Measurements from ENCODE around the gene UBR3. TPM values are rescaled to one million over a fixed set of nuclear protein-coding genes. Genes with fewer than 3 reads are reported as not detected.

Gene UBR3
- total and polyA plus RNA-seq, 2 experiments from 2014 or later = 10.7 to 28.0 TPM

- Histone ChIP-seq H4K20me1 (replicated peaks; ENCODE audit: insufficient read depth) (no peaks in the 10 kb centered on the region), H3K9me2 (ENCODE audit: insufficient read depth) (no peaks in the 10 kb centered on the region), H2AFZ (no peak overlapping the region), H3K4me2 (no peak overlapping the region), H3K36me3 (ENCODE audit: insufficient read depth) (peaks cover 7% of the 10 kb centered on the region), H3F3A (replicated peaks; ENCODE audit: low read depth) (peaks cover 3% of the 10 kb centered on the region; the same call in 1 of the 2 replicates), H3K4me1 (ENCODE audit: insufficient read depth) (peaks cover 54% of the 10 kb centered on the region), H3K27ac (ENCODE audit: low read depth) (no peak overlapping the region), H3K4me3 (no peak overlapping the region), H3K79me2 (replicated peaks; ENCODE audit: insufficient read depth) (no peaks in the 10 kb centered on the region), H3K27me3 (ENCODE audit: insufficient read depth) (no peaks in the 10 kb centered on the region)
- no peak overlapping the region for H3K4me3 Mint-ChIP-seq
- H3K27ac Mint-ChIP-seq = no peak overlapping the region
- TF ChIP-seq ETS1 (IDR thresholded peaks at IDR 0.05) (no peak), EZH2 (IDR thresholded peaks at IDR 0.05; ENCODE audit: low read depth, unreplicated experiment) (no peak), CTCF (conservative IDR thresholded peaks at IDR 0.05; ENCODE audit: low read depth in 2 of 2) (no peak), EZH2phosphoT487 (IDR thresholded peaks at IDR 0.05; ENCODE audit: unreplicated experiment) (no peak), ZNF331 (CRISPR knock-in tag; IDR thresholded peaks at IDR 0.05; ENCODE audit: low read depth) (no peak), CREB1 (CRISPR knock-in tag; IDR thresholded peaks at IDR 0.05; ENCODE audit: low read depth) (no peak)
- DNase-seq (ENCODE audit: low spot score) (no peak), ATAC-seq (no peak)
- H3K4me1 Mint-ChIP-seq = peaks cover 14% of the 10 kb centered on the region; the same call in 2 of the 3 replicates
- peaks cover 20% of the 10 kb centered on the region for H3K36me3 Mint-ChIP-seq (ENCODE audit: low read depth)
- peaks cover 3% of the 10 kb centered on the region for H3K27me3 Mint-ChIP-seq (ENCODE audit: insufficient read depth, low read depth, poor library complexity)
- H3K9me3 Mint-ChIP-seq = peaks cover 22% of the 10 kb centered on the region
Measured at GRCh38 chr2:170087413-170087793, 260.1 kb downstream of the UBR3 start.

GRCh38 chr2:170088776-170089175 lies 261.5 kb downstream of the UBR3 start:
- Mint-ChIP-seq H3K36me3 (ENCODE audit: low read depth) (peaks cover 24% of the 10 kb centered on the region), H3K27ac (no peak overlapping the region), H3K9me3 (peaks cover 27% of the 10 kb centered on the region), H3K27me3 (ENCODE audit: insufficient read depth, low read depth, poor library complexity) (peaks cover 3% of the 10 kb centered on the region), H3K4me3 (no peak overlapping the region), H3K4me1 (peaks cover 10% of the 10 kb centered on the region; the same call in 2 of the 3 replicates)
- Histone ChIP-seq H3K4me1 (ENCODE audit: insufficient read depth) (peaks cover 40% of the 10 kb centered on the region), H3K4me2 (no peak overlapping the region), H3K9me2 (ENCODE audit: insufficient read depth) (no peaks in the 10 kb centered on the region), H3K27me3 (ENCODE audit: insufficient read depth) (no peaks in the 10 kb centered on the region), H4K20me1 (replicated peaks; ENCODE audit: insufficient read depth) (no peaks in the 10 kb centered on the region), H3F3A (replicated peaks; ENCODE audit: low read depth) (peaks cover 3% of the 10 kb centered on the region; the same call in 1 of the 2 replicates), H3K27ac (ENCODE audit: low read depth) (no peak overlapping the region), H2AFZ (no peak overlapping the region), H3K4me3 (no peak overlapping the region), H3K79me2 (replicated peaks; ENCODE audit: insufficient read depth) (no peaks in the 10 kb centered on the region), H3K36me3 (ENCODE audit: insufficient read depth) (peaks cover 7% of the 10 kb centered on the region)
- DNase-seq (ENCODE audit: low spot score) = no peak
- ATAC-seq = no peak
- no peak for TF ChIP-seq CTCF (conservative IDR thresholded peaks at IDR 0.05; ENCODE audit: low read depth in 2 of 2)
- no peak for TF ChIP-seq ETS1 (IDR thresholded peaks at IDR 0.05)
- TF ChIP-seq EZH2 (IDR thresholded peaks at IDR 0.05; ENCODE audit: low read depth, unreplicated experiment) = no peak
- no peak for TF ChIP-seq CREB1 (CRISPR knock-in tag; IDR thresholded peaks at IDR 0.05; ENCODE audit: low read depth)

Data from GM23338 (cell line).